ENCODE results near the gene CLDN6.

GRCh38 chr16:3032624-3033023 lies 14.6 kb upstream of the CLDN6 start:
- TF ChIP-seq CTCF (conservative IDR thresholded peaks at IDR 0.05 in 1 of 2, IDR thresholded peaks at IDR 0.05 in 1 of 2; ENCODE audit: extremely low read depth in 1 of 2, insufficient read depth in 1 of 2, low read depth in 1 of 2, low read length in 2 of 2) (no peak), EZH2 (IDR thresholded peaks at IDR 0.05; ENCODE audit: borderline replicate concordance, low read length) (no peak)

Data from mammary epithelial cell (primary cell).